GM19240 (cell line): ENCODE results near the gene PROB1.
"Not testable (repeated sequence)": the region's sequence is repeated elsewhere in the genome, so short reads cannot be mapped to it uniquely, and the experiment has no call there.

Experiments
- DNase-seq: peaks from one replicate; pipeline ENCODE4 v3.0.0; 2011; ENCODE audit warnings: low spot score; ENCODE audit not compliant: insufficient read length

PROB1 gene

GRCh38 chr5:139381837-139382761, 12.8 kb downstream of the PROB1 start:
- DNase-seq, result no peak

GRCh38 chr5:139379626-139380449, 15.1 kb downstream of the PROB1 start:
- DNase-seq, result no peak

GRCh38 chr5:139378941-139379361, 16.0 kb downstream of the PROB1 start:
- DNase-seq, result no peak

- DNase-seq, result no peak
Observed at GRCh38 chr5:139378101-139378825, 16.6 kb downstream of the PROB1 start.

GRCh38 chr5:139377226-139377625, 17.7 kb downstream of the PROB1 start:
- no peak for DNase-seq

GRCh38 chr5:139376364-139376763, 18.5 kb downstream of the PROB1 start:
- DNase-seq, result no peak

- no peak for DNase-seq
Observed at GRCh38 chr5:139374909-139375308, 20.0 kb downstream of the PROB1 start.

GRCh38 chr5:139371482-139372435, 23.1 kb downstream of the PROB1 start:
- DNase-seq, result no peak

GRCh38 chr5:139369181-139369580, 25.7 kb downstream of the PROB1 start:
- DNase-seq, result no peak

GRCh38 chr5:139368613-139369012, 26.3 kb downstream of the PROB1 start:
- no peak for DNase-seq

GRCh38 chr5:139364466-139364865, 30.4 kb downstream of the PROB1 start:
- DNase-seq, result no peak

- no peak for DNase-seq
Observed at GRCh38 chr5:139363937-139364336, 31.0 kb downstream of the PROB1 start.

GRCh38 chr5:139361835-139362429, 33.0 kb downstream of the PROB1 start:
- no peak for DNase-seq

GRCh38 chr5:139360384-139360783, 34.5 kb downstream of the PROB1 start:
- DNase-seq, result no peak

GRCh38 chr5:139358064-139358463, 36.8 kb downstream of the PROB1 start:
- no peak for DNase-seq

- not testable (repeated sequence) for DNase-seq
Observed at GRCh38 chr5:139355900-139356299, 39.0 kb downstream of the PROB1 start.

- no peak for DNase-seq
Observed at GRCh38 chr5:139354186-139354585, 40.7 kb downstream of the PROB1 start.

- not testable (repeated sequence) for DNase-seq
Observed at GRCh38 chr5:139347863-139348262, 47.0 kb downstream of the PROB1 start.

GRCh38 chr5:139345442-139345841, 49.5 kb downstream of the PROB1 start:
- not testable (repeated sequence) for DNase-seq

GRCh38 chr5:139344177-139344576, 50.7 kb downstream of the PROB1 start:
- no peak for DNase-seq
